Measurements from ENCODE around the gene MEGF6.

GRCh38 chr1:3638027-3638426 is 26.7 kb upstream of the MEGF6 start:
- TF ChIP-seq, protein P1, sequence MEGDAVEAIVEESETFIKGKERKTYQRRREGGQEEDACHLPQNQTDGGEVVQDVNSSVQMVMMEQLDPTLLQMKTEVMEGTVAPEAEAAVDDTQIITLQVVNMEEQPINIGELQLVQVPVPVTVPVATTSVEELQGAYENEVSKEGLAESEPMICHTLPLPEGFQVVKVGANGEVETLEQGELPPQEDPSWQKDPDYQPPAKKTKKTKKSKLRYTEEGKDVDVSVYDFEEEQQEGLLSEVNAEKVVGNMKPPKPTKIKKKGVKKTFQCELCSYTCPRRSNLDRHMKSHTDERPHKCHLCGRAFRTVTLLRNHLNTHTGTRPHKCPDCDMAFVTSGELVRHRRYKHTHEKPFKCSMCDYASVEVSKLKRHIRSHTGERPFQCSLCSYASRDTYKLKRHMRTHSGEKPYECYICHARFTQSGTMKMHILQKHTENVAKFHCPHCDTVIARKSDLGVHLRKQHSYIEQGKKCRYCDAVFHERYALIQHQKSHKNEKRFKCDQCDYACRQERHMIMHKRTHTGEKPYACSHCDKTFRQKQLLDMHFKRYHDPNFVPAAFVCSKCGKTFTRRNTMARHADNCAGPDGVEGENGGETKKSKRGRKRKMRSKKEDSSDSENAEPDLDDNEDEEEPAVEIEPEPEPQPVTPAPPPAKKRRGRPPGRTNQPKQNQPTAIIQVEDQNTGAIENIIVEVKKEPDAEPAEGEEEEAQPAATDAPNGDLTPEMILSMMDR (IDR thresholded peaks at IDR 0.05; ENCODE audit: poor library complexity): no peak
- TF ChIP-seq EZH2 (IDR thresholded peaks at IDR 0.05; ENCODE audit: borderline replicate concordance): no peak

Data from hepatocyte (in vitro differentiated cells).